Mesendoderm (in vitro differentiated cells): ENCODE measurements around the gene ANKUB1.

Experiments used
- DNase-seq: peaks from one replicate; pipeline ENCODE4 v3.0.0; 2013
- H2AK5ac ChIP-seq: 2 replicates; pipeline ENCODE4 v1.6.1; 2013; ENCODE audit warnings: low read length, inconsistent platforms
- H2BK120ac ChIP-seq: 2 replicates; pipeline ENCODE4 v1.6.1; 2013; ENCODE audit warnings: low read depth, mild to moderate bottlenecking, low read length, moderate library complexity, mixed read lengths
- H2BK15ac ChIP-seq: replicated peaks from 2 replicates; pipeline ENCODE4 v1.6.1; 2013; ENCODE audit warnings: low read depth, mild to moderate bottlenecking, moderate library complexity
- H2BK5ac ChIP-seq: 2 replicates; pipeline ENCODE4 v1.6.1; 2013; ENCODE audit warnings: low read length, inconsistent platforms
- H3K18ac ChIP-seq: 2 replicates; pipeline ENCODE4 v1.6.1; 2013; ENCODE audit warnings: mild to moderate bottlenecking, low read length, mixed read lengths
- H3K23ac ChIP-seq: one replicate; pipeline ENCODE4 v1.6.1; 2013; ENCODE audit warnings: low read length
- H3K27ac ChIP-seq: 2 replicates; pipeline ENCODE4 v1.5.1; 2013; ENCODE audit warnings: low read depth, mild to moderate bottlenecking, inconsistent platforms, low read length, moderate library complexity
- H3K27me3 ChIP-seq: 2 replicates; pipeline ENCODE4 v1.6.1; 2013; ENCODE audit warnings: low read length, control low read depth, mild to moderate bottlenecking, inconsistent platforms; ENCODE audit not compliant: insufficient read depth, poor library complexity
- H3K36me3 ChIP-seq: 2 replicates; pipeline ENCODE4 v1.6.1; 2013; ENCODE audit warnings: low read length, inconsistent platforms; ENCODE audit not compliant: control insufficient read depth, insufficient read depth
- H3K4ac ChIP-seq: one replicate; pipeline ENCODE4 v1.6.1; 2013; ENCODE audit warnings: low read depth, mild to moderate bottlenecking, low read length, moderate library complexity
- H3K4me1 ChIP-seq: 2 replicates; pipeline ENCODE4 v1.6.1; 2013; ENCODE audit warnings: low read depth, low read length, inconsistent platforms; ENCODE audit not compliant: control insufficient read depth
- H3K4me2 ChIP-seq: 2 replicates; pipeline ENCODE4 v1.6.1; 2013; ENCODE audit warnings: low read length
- H3K4me3 ChIP-seq: 2 replicates; pipeline ENCODE4 v1.5.1; 2013; ENCODE audit warnings: mild to moderate bottlenecking, low read length
- H3K56ac ChIP-seq: one replicate; pipeline ENCODE4 v1.6.1; 2013; ENCODE audit warnings: low read length
- H3K79me1 ChIP-seq: 2 replicates; pipeline ENCODE4 v1.6.1; 2013; ENCODE audit warnings: low read length, inconsistent platforms
- H3K79me2 ChIP-seq: 2 replicates; pipeline ENCODE4 v1.6.1; 2013; ENCODE audit warnings: mild to moderate bottlenecking, low read length; ENCODE audit not compliant: control insufficient read depth, insufficient read depth
- H3K9ac ChIP-seq: 2 replicates; pipeline ENCODE4 v1.6.1; 2013; ENCODE audit warnings: low read length, inconsistent platforms
- H4K5ac ChIP-seq: one replicate; pipeline ENCODE4 v1.6.1; 2013; ENCODE audit warnings: low read length
- H4K8ac ChIP-seq: one replicate; pipeline ENCODE4 v1.6.1; 2013; ENCODE audit warnings: low read depth, mild to moderate bottlenecking, control low read depth, low read length, moderate library complexity
- WGBS: extraction: QIAGEN DNeasy Blood & Tissue Kit; methylation state at CpG from one replicate; pipeline ENCODE4 v1.1.7; 2013; ENCODE audit warnings: low lambda C conversion rate, missing lambda C conversion rate; ENCODE audit not compliant: insufficient coverage; ENCODE audit errors: extremely low coverage; 5-methylcytosine and 5-hydroxymethylcytosine counted together

The ANKUB1 gene

DNA sequence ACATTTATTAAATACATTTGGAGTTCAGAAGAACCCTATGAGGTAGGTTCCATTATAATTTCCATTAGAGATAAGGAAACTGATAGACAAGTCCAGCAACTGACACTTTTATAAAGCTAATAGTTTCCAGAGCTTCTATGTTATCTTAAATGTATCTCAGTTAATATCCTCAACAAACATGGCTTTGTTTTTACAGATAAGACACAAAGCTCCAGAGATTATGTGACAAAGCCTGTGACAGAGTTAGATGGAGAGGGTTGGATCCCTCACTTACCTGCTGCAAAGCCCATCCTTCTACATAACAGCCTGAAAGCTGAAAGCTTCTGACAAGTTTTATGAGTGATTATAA is 39.6 kb downstream of the ANKUB1 start:
- no peaks in the 10 kb centered on the region for H3K36me3 ChIP-seq
- no peak overlapping the region for H2AK5ac ChIP-seq
- H2BK5ac ChIP-seq: no peak overlapping the region
- H3K4me1 ChIP-seq: peaks cover 2% of the 10 kb centered on the region
- H3K23ac ChIP-seq: no peak overlapping the region
- no peak overlapping the region for H3K18ac ChIP-seq
- H3K79me1 ChIP-seq: peaks cover 4% of the 10 kb centered on the region
- no peak overlapping the region for H3K4me2 ChIP-seq
- no peak overlapping the region for H3K4ac ChIP-seq
- H3K27me3 ChIP-seq: no peaks in the 10 kb centered on the region
- DNase-seq: peak; percentile 63
- H4K5ac ChIP-seq: no peak overlapping the region
- no peak overlapping the region for H4K8ac ChIP-seq
- no peak overlapping the region for H2BK120ac ChIP-seq
- H3K9ac ChIP-seq: no peak overlapping the region
- H3K79me2 ChIP-seq: peaks cover 6% of the 10 kb centered on the region
- H3K56ac ChIP-seq: no peak overlapping the region
- H3K4me3 ChIP-seq: no peak overlapping the region
- H2BK15ac ChIP-seq: no peak overlapping the region
- H3K27ac ChIP-seq: no peak overlapping the region

DNA sequence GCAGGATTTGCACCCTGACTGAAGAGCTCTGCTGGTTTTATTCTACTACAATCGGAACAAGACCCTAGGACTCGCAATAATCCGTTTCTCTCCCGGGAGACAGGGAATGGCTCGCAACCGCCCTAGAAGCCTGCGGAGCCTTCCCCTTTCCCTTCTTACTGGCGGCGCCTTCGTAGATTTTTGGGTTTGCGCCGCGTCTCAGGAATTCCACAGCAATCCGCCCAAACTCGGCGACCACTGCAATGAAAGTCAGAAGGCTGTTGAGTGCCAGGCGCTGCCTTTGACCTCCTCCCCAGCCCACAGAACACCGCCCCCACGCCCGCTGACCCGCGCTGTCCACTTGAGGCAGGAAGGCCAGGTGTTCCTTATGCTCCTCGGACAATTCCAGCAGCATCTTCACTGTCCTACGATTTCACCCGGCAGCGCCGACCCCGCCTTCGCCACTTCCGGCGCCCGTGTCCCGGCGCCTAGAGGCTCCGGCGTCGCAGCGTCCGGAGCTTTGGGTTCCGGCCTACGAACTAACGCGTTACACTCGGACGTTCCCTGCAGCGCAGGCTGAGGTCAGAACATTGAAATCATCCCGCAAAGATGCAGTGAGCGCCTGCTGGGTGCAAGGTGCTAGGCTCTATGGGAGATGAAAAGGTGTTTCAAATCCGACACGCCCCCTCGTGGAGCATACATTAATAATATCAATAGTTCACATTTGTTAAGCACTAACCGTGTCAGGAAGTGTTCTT is 40.1 kb downstream of the ANKUB1 start, which contains the start of gene COMMD2:
Gene COMMD2, minus strand, starts transcription at position 439 of the 737 bp plus-strand sequence. Its CDS starts 45 bp downstream, at position 394.
- no peak within 1 kb of the TSS for H2BK15ac ChIP-seq
- WGBS: no CpG with 5 or more reads among the region's 52 CpGs
- peak within 1 kb of the TSS; percentile 63 for H3K27ac ChIP-seq
- H3K79me2 ChIP-seq: peaks cover 6% of the 10 kb centered on the region
- H3K18ac ChIP-seq: peak within 1 kb of the TSS; percentile 3
- no peak within 1 kb of the TSS for H2BK120ac ChIP-seq
- peak within 1 kb of the TSS; percentile 84 for H3K9ac ChIP-seq
- peaks cover 4% of the 10 kb centered on the region for H3K79me1 ChIP-seq
- H3K4me1 ChIP-seq: peaks cover 2% of the 10 kb centered on the region
- H3K56ac ChIP-seq: peak within 1 kb of the TSS; percentile 99
- no peaks in the 10 kb centered on the region for H3K36me3 ChIP-seq
- peak within 1 kb of the TSS; percentile 74 for H2BK5ac ChIP-seq
- peak within 1 kb of the TSS; percentile 88 for H3K4me3 ChIP-seq
- DNase-seq: peak; percentile 96
- H3K4me2 ChIP-seq: peak within 1 kb of the TSS; percentile 70
- no peak within 1 kb of the TSS for H3K4ac ChIP-seq
- H3K27me3 ChIP-seq: no peaks in the 10 kb centered on the region
- H2AK5ac ChIP-seq: no peak within 1 kb of the TSS
- H4K5ac ChIP-seq: no peak within 1 kb of the TSS
- no peak within 1 kb of the TSS for H3K23ac ChIP-seq
- H4K8ac ChIP-seq: no peak within 1 kb of the TSS

DNA sequence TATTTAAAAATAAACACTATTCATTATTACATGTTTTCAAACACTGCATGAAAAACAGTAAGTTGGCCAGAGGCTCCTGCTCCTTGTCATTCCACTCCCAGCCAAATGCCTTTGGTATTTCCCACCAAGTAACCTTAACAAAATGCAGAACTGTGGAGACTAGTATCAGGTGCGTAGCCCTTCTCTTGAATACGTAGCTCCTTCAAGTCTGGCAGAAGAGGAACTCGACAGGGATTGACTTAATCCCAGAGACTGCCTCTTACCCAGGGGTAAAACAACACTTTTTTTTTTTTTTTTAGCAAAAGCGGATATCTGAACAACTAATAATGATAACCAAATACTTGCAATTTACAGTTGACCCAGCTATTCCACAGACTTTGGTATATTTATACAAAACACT is 40.8 kb downstream of the ANKUB1 start:
- Histone ChIP-seq H3K4me3 (peak overlapping the region; percentile 88), H3K56ac (peak overlapping the region; percentile 59), H3K27me3 (no peaks in the 10 kb centered on the region), H3K4ac (no peak overlapping the region), H3K18ac (no peak overlapping the region), H2BK15ac (no peak overlapping the region), H2BK5ac (no peak overlapping the region), H3K27ac (no peak overlapping the region), H3K4me1 (peaks cover 2% of the 10 kb centered on the region), H2AK5ac (no peak overlapping the region), H3K9ac (peak overlapping the region; percentile 84), H3K36me3 (no peaks in the 10 kb centered on the region), H3K79me1 (peaks cover 4% of the 10 kb centered on the region), H4K5ac (no peak overlapping the region), H2BK120ac (no peak overlapping the region), H3K23ac (no peak overlapping the region), H3K79me2 (peaks cover 6% of the 10 kb centered on the region), H4K8ac (no peak overlapping the region), H3K4me2 (peak overlapping the region; percentile 70)
- WGBS: no CpG with 5 or more reads among the region's 4 CpGs
- DNase-seq: peak; percentile 33

DNA sequence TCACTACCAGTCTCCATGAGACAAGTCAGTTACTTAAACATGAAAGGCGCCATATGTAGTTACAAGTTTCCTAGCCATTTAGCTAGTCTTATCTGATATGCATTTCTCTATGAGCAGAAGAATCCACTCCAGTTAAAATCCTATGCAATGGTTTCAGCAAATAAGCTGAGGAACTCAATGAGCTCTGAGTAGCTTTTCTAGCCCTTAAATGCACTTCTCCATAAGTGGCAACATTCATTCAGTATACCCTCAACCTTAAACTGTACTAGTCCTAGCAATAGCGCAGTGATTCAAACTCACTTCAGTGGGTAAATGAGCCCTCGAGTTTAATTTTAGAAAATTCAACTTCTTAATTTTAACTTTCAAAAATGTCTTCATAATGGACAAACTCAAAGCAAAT is 47.7 kb downstream of the ANKUB1 start:
- H3K27me3 ChIP-seq: no peaks in the 10 kb centered on the region
- H2BK120ac ChIP-seq: no peak overlapping the region
- H3K79me2 ChIP-seq: no peaks in the 10 kb centered on the region
- no peak overlapping the region for H3K27ac ChIP-seq
- H3K4ac ChIP-seq: no peak overlapping the region
- H3K4me3 ChIP-seq: no peak overlapping the region
- no peaks in the 10 kb centered on the region for H3K4me1 ChIP-seq
- no peak for DNase-seq
- H3K56ac ChIP-seq: no peak overlapping the region
- no peak overlapping the region for H2BK15ac ChIP-seq
- H3K18ac ChIP-seq: no peak overlapping the region
- no peak overlapping the region for H2AK5ac ChIP-seq
- no peaks in the 10 kb centered on the region for H3K36me3 ChIP-seq
- no peak overlapping the region for H3K23ac ChIP-seq
- H3K9ac ChIP-seq: no peak overlapping the region
- H4K5ac ChIP-seq: no peak overlapping the region
- no peak overlapping the region for H4K8ac ChIP-seq
- no peak overlapping the region for H3K4me2 ChIP-seq
- no peak overlapping the region for H2BK5ac ChIP-seq
- H3K79me1 ChIP-seq: no peaks in the 10 kb centered on the region
- WGBS: no CpG with 5 or more reads among the region's 3 CpGs

DNA sequence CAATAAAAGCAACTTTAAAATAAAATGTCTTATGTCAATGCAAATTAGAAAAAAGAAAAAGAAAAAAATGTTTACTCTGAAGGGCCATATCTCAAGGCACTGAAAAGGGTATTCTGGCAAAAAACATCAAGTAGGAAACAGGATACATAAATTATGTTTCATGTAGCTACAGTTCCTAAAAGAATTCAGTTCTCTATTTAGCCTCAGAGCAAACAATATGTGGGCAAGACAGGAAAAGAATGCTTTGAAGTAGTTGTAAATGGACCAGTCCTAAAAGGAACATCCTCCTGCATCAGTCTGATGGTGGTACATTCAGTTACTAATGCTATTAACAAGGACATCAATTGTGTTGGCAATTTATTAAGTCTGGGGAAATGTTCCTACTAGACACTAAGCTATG is 48.2 kb downstream of the ANKUB1 start:
- no peaks in the 10 kb centered on the region for H3K36me3 ChIP-seq
- H3K4me2 ChIP-seq: no peak overlapping the region

DNA sequence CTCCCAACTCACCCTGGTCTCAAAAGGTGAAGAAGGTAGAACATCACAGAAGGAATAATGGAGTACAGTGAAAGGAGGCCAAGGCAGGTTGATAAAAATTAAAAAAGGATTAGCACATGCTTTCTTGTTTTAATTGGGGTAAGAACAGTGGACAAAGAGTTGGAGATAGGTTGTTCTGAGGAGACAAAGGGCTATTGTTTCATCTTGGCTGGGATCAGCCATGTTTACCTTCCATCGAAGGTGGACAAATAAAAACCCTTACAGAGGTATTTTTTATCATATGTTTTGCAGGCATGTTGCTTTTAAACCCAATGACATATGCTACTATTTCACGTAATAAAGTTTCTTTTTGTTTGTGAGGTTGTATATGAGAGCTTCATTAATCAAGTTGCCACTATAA is 53.0 kb downstream of the ANKUB1 start:
- Histone ChIP-seq H2BK5ac (no peak overlapping the region), H4K8ac (no peak overlapping the region), H3K23ac (no peak overlapping the region), H3K79me1 (no peaks in the 10 kb centered on the region), H3K27ac (no peak overlapping the region), H3K4me2 (no peak overlapping the region), H2BK120ac (no peak overlapping the region), H3K18ac (no peak overlapping the region), H2BK15ac (no peak overlapping the region), H3K27me3 (no peaks in the 10 kb centered on the region), H3K56ac (no peak overlapping the region), H3K9ac (no peak overlapping the region), H3K4me1 (no peaks in the 10 kb centered on the region), H2AK5ac (no peak overlapping the region), H3K4me3 (no peak overlapping the region), H3K4ac (no peak overlapping the region), H3K36me3 (no peaks in the 10 kb centered on the region), H4K5ac (no peak overlapping the region), H3K79me2 (no peaks in the 10 kb centered on the region)
- no CpG with 5 or more reads among the region's 2 CpGs for WGBS
- DNase-seq: no peak

More for the DNA sequence above, 48.2 kb downstream of the ANKUB1 start:
- Histone ChIP-seq H3K27me3 (no peaks in the 10 kb centered on the region), H3K56ac (no peak overlapping the region), H2BK120ac (no peak overlapping the region), H3K4me3 (no peak overlapping the region), H3K27ac (no peak overlapping the region), H3K4ac (no peak overlapping the region), H3K23ac (no peak overlapping the region), H3K79me1 (no peaks in the 10 kb centered on the region), H2BK5ac (no peak overlapping the region), H4K8ac (no peak overlapping the region), H3K79me2 (no peaks in the 10 kb centered on the region), H4K5ac (no peak overlapping the region), H3K4me1 (no peaks in the 10 kb centered on the region), H3K18ac (no peak overlapping the region), H3K9ac (no peak overlapping the region), H2AK5ac (no peak overlapping the region), H2BK15ac (no peak overlapping the region)
- DNase-seq: no peak
